Endothelial cell (in vitro differentiated cells): ENCODE results near the gene SLC5A10. TPM values are rescaled to one million over a fixed set of nuclear protein-coding genes. Genes with fewer than 3 reads are reported as not detected.

Experiments used
- DNase-seq: peaks from one replicate; pipeline ENCODE4 v3.0.0; 2021; ENCODE audit warnings: low spot score
- H3K27ac Mint-ChIP-seq: one replicate; pipeline ENCODE4 v1.8.0; 2021; ENCODE audit warnings: mixed read lengths, inconsistent platforms; ENCODE audit not compliant: unreplicated experiment
- H3K27me3 Mint-ChIP-seq: one replicate; pipeline ENCODE4 v1.8.0; 2021; ENCODE audit warnings: mild to moderate bottlenecking, moderate library complexity, mixed read lengths, inconsistent platforms; ENCODE audit not compliant: unreplicated experiment
- H3K36me3 Mint-ChIP-seq: one replicate; pipeline ENCODE4 v1.8.0; 2021; ENCODE audit warnings: mild to moderate bottlenecking, low read depth, mixed read lengths, inconsistent platforms; ENCODE audit not compliant: unreplicated experiment
- H3K4me1 Mint-ChIP-seq: one replicate; pipeline ENCODE4 v1.8.0; 2021; ENCODE audit warnings: mild to moderate bottlenecking, mixed read lengths, inconsistent platforms; ENCODE audit not compliant: unreplicated experiment
- H3K4me3 Mint-ChIP-seq: one replicate; pipeline ENCODE4 v1.8.0; 2021; ENCODE audit warnings: mild to moderate bottlenecking, mixed read lengths, inconsistent platforms; ENCODE audit not compliant: unreplicated experiment
- H3K9me3 Mint-ChIP-seq: one replicate; pipeline ENCODE4 v1.8.0; 2021; ENCODE audit warnings: mixed read lengths, inconsistent platforms; ENCODE audit not compliant: unreplicated experiment
- total RNA-seq: library from RNA; stranded (reverse); fragmentation: NEBNext Ultra II Directional; extraction: Animal tissue kit (Norgen Biotek cat#: 25700); gene quantifications from one replicate; pipeline ENCODE4 v1.2.1, GENCODE V29; 2021; ENCODE audit not compliant: unreplicated experiment
- TF ChIP-seq, protein P1 (sequence below): fragments of 200-600 bp; sonication (generic); IDR thresholded peaks from one replicate; pipeline ENCODE4 v1.5.0; 2021; ENCODE audit warnings: antibody characterized with exemption; ENCODE audit not compliant: unreplicated experiment

The SLC5A10 gene
- total RNA-seq, 1 donor from 2014 or later = 0.08 TPM

DNA sequence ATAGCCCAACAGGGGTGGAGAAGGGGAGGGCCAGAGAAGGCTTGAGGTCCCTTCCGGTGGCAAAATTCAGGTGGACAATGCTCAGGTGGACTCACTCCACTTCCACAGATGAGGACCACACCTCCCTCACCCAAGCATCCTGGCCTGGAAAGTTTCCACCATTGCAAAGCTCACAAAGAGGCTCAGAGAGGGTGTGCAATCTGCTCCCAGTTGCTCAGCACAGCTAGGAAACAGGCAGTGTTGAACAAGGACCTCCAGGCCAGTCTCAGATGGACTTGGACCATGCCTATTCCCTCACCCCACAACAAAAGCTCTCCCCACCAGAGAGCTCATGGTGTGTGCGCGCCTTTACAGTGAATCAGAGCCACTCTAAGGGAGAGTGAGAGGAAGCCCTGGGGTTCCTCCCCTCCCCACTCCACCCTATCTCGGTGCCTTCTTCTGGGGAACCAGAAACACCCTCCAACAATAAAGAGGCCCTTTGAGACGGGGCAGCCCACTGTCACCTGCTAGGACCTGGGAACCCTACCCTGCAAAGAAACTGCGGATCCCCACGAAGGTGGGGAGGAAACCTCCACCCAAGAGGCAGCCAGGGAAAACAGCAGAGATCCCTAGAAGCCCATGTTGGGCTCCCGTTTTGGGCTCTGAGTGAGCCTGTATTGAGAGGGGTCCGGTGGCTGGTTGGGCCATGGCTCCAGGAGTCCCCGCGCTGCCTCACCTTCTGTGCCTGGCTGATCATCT, 51.0 kb downstream of the SLC5A10 start:
- Mint-ChIP-seq H3K4me1 (no peaks in the 10 kb centered on the region), H3K4me3 (no peak overlapping the region), H3K27me3 (no peaks in the 10 kb centered on the region), H3K27ac (no peak overlapping the region), H3K36me3 (no peaks in the 10 kb centered on the region), H3K9me3 (no peaks in the 10 kb centered on the region)
- TF ChIP-seq, protein P1, sequence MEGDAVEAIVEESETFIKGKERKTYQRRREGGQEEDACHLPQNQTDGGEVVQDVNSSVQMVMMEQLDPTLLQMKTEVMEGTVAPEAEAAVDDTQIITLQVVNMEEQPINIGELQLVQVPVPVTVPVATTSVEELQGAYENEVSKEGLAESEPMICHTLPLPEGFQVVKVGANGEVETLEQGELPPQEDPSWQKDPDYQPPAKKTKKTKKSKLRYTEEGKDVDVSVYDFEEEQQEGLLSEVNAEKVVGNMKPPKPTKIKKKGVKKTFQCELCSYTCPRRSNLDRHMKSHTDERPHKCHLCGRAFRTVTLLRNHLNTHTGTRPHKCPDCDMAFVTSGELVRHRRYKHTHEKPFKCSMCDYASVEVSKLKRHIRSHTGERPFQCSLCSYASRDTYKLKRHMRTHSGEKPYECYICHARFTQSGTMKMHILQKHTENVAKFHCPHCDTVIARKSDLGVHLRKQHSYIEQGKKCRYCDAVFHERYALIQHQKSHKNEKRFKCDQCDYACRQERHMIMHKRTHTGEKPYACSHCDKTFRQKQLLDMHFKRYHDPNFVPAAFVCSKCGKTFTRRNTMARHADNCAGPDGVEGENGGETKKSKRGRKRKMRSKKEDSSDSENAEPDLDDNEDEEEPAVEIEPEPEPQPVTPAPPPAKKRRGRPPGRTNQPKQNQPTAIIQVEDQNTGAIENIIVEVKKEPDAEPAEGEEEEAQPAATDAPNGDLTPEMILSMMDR = no peak
- DNase-seq = no peak

DNA sequence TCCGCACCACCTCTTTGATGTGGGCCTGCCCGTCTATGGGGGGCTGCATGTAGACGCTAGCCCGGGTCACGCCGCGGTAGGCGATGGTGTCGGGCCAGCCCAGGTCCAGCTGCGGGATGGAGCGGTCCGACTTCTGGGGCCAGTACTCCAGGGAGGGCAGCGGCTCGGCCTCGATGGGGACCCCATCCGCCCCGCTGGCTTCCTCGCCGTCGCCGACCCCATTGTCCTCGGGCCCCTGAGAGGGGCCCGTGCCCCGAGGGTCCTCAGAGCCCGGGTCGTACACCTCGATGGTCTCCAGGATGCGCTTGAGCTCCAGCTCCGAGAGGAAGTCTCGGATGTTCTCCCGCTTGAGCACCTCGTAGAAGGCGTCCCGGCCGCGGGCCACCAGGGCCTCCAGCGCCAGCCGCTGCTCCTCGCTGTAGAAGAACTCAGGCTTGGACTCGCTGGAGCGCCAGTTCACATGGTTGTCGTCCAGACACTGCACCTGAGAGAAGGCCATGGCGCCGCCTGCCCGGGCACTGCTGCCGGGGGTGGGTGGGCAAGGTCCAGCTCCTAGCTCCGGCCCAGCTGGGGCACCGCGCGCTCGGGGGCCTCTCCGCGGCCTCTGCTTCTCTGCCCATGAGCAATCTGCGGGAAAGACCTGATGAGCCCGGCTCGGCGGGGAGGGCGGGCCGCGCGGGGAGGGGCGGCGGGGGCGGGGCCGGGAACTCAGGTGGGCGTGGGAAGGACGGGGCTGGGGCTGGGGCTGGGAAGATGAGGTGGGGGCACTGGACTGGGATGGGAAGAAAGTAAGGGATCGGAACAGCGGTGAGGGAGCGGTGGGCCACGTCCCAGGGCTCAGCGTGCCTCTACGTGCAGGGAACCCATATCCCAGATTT, 51.8 kb downstream of the SLC5A10 start:
- Mint-ChIP-seq H3K27ac (no peak overlapping the region), H3K27me3 (no peaks in the 10 kb centered on the region), H3K4me1 (no peaks in the 10 kb centered on the region), H3K4me3 (peak overlapping the region; percentile 87), H3K9me3 (no peaks in the 10 kb centered on the region), H3K36me3 (no peaks in the 10 kb centered on the region)
- DNase-seq = no peak
- TF ChIP-seq, protein P1 = no peak

DNA sequence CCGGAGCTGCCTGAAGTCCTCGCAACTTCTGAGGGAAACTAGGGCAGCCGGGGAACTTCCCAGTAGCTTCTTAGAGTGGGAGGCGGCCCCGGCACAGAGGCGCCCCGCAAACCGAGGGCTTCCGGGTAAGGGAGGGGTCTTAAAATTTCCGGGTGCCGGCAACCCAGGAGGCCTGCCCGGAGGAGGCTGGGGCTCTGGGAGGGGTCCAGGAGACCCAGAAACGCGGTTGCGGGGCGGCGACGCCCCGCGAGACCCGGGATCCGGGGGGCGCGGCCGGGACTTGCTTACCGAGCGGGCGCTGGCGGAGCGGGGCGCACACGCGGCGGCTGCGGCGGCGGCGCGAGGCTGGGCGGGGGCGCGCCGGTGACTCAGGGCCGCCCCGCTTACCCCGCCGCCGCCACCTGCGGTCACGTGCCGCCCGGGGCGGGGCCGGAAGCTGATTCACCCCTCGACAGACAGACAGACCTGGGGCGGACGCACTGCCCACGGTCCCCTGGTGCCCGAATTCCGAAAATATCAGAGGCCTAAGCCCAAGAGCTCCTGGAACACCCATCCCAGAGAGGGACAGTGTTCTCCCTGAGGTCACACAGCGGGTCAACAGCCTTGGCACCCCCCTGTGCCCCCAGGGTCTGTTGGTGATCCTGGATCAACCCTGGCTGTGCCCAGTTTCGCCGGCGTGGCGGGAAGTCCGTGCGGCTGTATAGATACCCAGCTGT, 52.6 kb downstream of the SLC5A10 start, which contains the start of gene FAM83G:
TSS of gene FAM83G (minus strand) at position 344 of the 716 bp plus-strand sequence. CDS start 723 bp downstream, outside the sequence.
- no peaks in the 10 kb centered on the region for H3K27me3 Mint-ChIP-seq
- H3K4me3 Mint-ChIP-seq = peak within 1 kb of the TSS; percentile 87
- peaks cover under 1% of the 10 kb centered on the region for H3K36me3 Mint-ChIP-seq
- no peak within 1 kb of the TSS for H3K27ac Mint-ChIP-seq
- DNase-seq = peak; percentile 32
- H3K9me3 Mint-ChIP-seq = no peaks in the 10 kb centered on the region
- TF ChIP-seq, protein P1 = no peak
- H3K4me1 Mint-ChIP-seq = no peaks in the 10 kb centered on the region

DNA sequence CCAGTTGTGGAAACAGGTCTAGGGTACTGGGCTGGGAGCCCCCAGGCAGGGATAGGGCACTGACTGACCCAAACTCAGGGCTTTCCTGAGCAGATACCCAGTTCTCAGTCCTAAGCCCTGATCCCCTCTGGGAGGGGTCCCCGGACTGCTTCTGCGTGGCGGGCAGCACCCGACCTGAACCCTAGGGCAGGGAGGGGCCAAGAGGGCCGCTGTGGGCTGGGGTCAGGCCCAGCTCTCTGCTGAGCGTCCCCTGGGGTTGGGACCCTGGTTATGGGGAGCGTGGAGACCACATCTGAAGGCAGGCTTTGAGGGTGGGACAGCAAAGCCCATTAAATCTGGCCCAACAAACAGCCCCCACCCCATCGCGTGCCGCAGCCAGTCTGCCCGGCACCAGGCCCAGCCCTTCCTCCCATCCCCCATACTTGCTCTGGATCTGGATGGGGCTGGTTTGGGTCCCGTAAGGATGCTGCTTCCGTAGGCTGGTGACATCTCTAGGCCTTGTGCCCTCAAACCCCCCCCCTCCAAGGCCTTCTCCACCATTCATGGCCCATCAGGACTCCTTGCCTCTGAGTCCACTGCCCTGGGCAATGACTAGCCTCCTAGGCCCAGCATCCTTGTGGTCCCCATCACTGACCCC, 53.3 kb downstream of the SLC5A10 start:
- Mint-ChIP-seq H3K4me1 (no peaks in the 10 kb centered on the region), H3K9me3 (no peaks in the 10 kb centered on the region), H3K27ac (no peak overlapping the region), H3K4me3 (no peak overlapping the region), H3K27me3 (no peaks in the 10 kb centered on the region), H3K36me3 (peaks cover 4% of the 10 kb centered on the region)
- DNase-seq = no peak
- TF ChIP-seq, protein P1 = no peak
